DOHH2 (cell line): Measurements from ENCODE around the gene UCHL5.

Source experiments
- CTCF ChIP-seq: fragments of 200-600 bp; sonication (generic); IDR thresholded peaks from one replicate; pipeline ENCODE4 v1.5.1; 2014; ENCODE audit warnings: antibody characterized with exemption, mild to moderate bottlenecking, low read depth, low read length; ENCODE audit not compliant: poor library complexity, severe bottlenecking
- EZH2phosphoT487 ChIP-seq: fragments of 200-600 bp; sonication (generic); IDR thresholded peaks from 2 replicates; pipeline ENCODE4 v1.6.1; 2017; ENCODE audit warnings: borderline replicate concordance, mild to moderate bottlenecking, antibody characterized with exemption, low read length, moderate library complexity, mixed read lengths

GRCh38 chr1:193030280-193030679 is 28.9 kb downstream of the UCHL5 start:
- TF ChIP-seq CTCF (no peak), EZH2phosphoT487 (no peak)
